Thyroid gland (tissue), 4 donors: ENCODE measurements around the gene ZFHX3. TPM values are rescaled to one million over a fixed set of nuclear protein-coding genes. Genes with fewer than 3 reads are reported as not detected.

Source experiments
- DNase-seq, 2 donors: peaks; one replicate each; pipeline ENCODE4 v3.0.0-alpha.2; 2019
- H3K27ac ChIP-seq, 3 donors: fragments of 200-600 bp; sonication (generic); 1 replicate in 2 of 3; 2 replicates in 1 of 3; pipeline ENCODE4 v1.5.1; 2016 to 2019; ENCODE audit warnings: mild to moderate bottlenecking in 1 of 3, moderate library complexity in 1 of 3
- H3K27me3 ChIP-seq: fragments of 200-600 bp; sonication (generic); one replicate; pipeline ENCODE4 v1.5.1; 2019
- H3K36me3 ChIP-seq, 2 donors: fragments of 200-600 bp; sonication (generic); one replicate each; pipeline ENCODE4 v1.5.1; 2016 to 2019
- H3K4me1 ChIP-seq, 2 donors: fragments of 200-600 bp; sonication (generic); one replicate each; pipeline ENCODE4 v1.5.1; 2017 to 2019
- H3K4me3 ChIP-seq, 3 donors: fragments of 200-600 bp; sonication (generic); replicated peaks in 1 of 3; 1 replicate in 2 of 3; 2 replicates in 1 of 3; pipeline ENCODE4 v1.5.1; 2016; ENCODE audit warnings: mild to moderate bottlenecking in 1 of 3
- H3K9me3 ChIP-seq: fragments of 200-600 bp; sonication (generic); one replicate; pipeline ENCODE4 v1.5.1; 2017
- CTCF ChIP-seq, 6 experiments: fragments of 200-600 bp in 3 of 6; fragments of 450-650 bp in 3 of 6; sonication (generic) in 3 of 6; IDR thresholded peaks; one replicate each; pipeline ENCODE4 v1.5.1; 2016 to 2019; ENCODE audit warnings: antibody characterized with exemption in 6 of 6, mild to moderate bottlenecking in 2 of 6, inconsistent platforms in 1 of 6, moderate library complexity in 1 of 6
- POLR2A ChIP-seq, 2 donors: fragments of 450-650 bp; IDR thresholded peaks; one replicate each; pipeline ENCODE4 v1.6.1; 2017; ENCODE audit warnings: antibody characterized with exemption in 2 of 2, mild to moderate bottlenecking in 2 of 2, moderate library complexity in 1 of 2
- WGBS, 2 donors: methylation state at CpG; one replicate each; pipeline ENCODE4 v1.1.5; 2017; 5-methylcytosine and 5-hydroxymethylcytosine counted together
- intact Hi-C: fragments of 100-400 bp; cut with DNase I; formaldehyde crosslinking; loops from one replicate; pipeline ENCODE4 v1.15.1; 2023
- total RNA-seq, 4 donors: library from RNA; depleted of rRNA; stranded (reverse); fragments of >200 nt; gene quantifications; one replicate each; pipeline ENCODE4 v1.2.3, GENCODE V29; 2016

The ZFHX3 gene
- total RNA-seq, 4 donors from 2014 or later = 27.4 to 92.9 (median 45.5) TPM

- H3K27me3 ChIP-seq = no peaks in the 10 kb centered on the region
- no peak overlapping the region for H3K4me3 ChIP-seq
- H3K27ac ChIP-seq = peak overlapping the region in 1 of 3 donors; percentile 14
- H3K36me3 ChIP-seq = no peaks in the 10 kb centered on the region
- H3K4me1 ChIP-seq = peaks cover 18 to 32% of the 10 kb centered on the region in 2 donors
- H3K9me3 ChIP-seq = no peaks in the 10 kb centered on the region
- TF ChIP-seq POLR2A (IDR thresholded peaks at IDR 0.05) (no peak), CTCF (IDR thresholded peaks at IDR 0.05) (no peak)
- 56 to 63% methylated on average over 12 of the region's 12 CpGs for WGBS, 2 donors
- intact Hi-C loops = loop anchor here (10.0 kb wide), 3 partner anchors 165 to 365 kb away; no protein-coding TSS in a partner anchor
- peak; percentile 30 to 42 for DNase-seq
Observed at GRCh38 chr16:72829846-72830775, 217.8 kb downstream of the ZFHX3 start.

GRCh38 chr16:72827866-72828265 is 220.1 kb downstream of the ZFHX3 start:
- H3K9me3 ChIP-seq = no peaks in the 10 kb centered on the region
- WGBS, 2 donors = 41 to 51% methylated on average over 7 of the region's 7 CpGs
- no peak overlapping the region for H3K4me3 ChIP-seq
- DNase-seq = no peak
- H3K4me1 ChIP-seq = peaks cover 18 to 25% of the 10 kb centered on the region in 2 donors
- intact Hi-C loops = loop anchor here (10.0 kb wide), 1 partner anchor 163 kb away; no protein-coding TSS in a partner anchor
- H3K27ac ChIP-seq = peak overlapping the region; percentile 61 to 71 (median 68)
- H3K36me3 ChIP-seq = no peaks in the 10 kb centered on the region
- no peaks in the 10 kb centered on the region for H3K27me3 ChIP-seq
- TF ChIP-seq POLR2A (IDR thresholded peaks at IDR 0.05) (no peak), CTCF (IDR thresholded peaks at IDR 0.05) (no peak)

GRCh38 chr16:72825912-72826621 is 221.9 kb downstream of the ZFHX3 start:
- Histone ChIP-seq H3K27me3 (no peaks in the 10 kb centered on the region), H3K27ac (no peak overlapping the region), H3K36me3 (no peaks in the 10 kb centered on the region), H3K9me3 (no peaks in the 10 kb centered on the region), H3K4me3 (no peak overlapping the region), H3K4me1 (peaks cover 18 to 25% of the 10 kb centered on the region in 2 donors)
- DNase-seq = no peak
- 92 to 95% methylated on average over 11 of the region's 11 CpGs for WGBS, 2 donors
- intact Hi-C loops = loop anchor here (10.0 kb wide), 1 partner anchor 161 kb away; no protein-coding TSS in a partner anchor
- TF ChIP-seq POLR2A (IDR thresholded peaks at IDR 0.05) = no peak
- TF ChIP-seq CTCF (IDR thresholded peaks at IDR 0.05) = no peak

- H3K36me3 ChIP-seq = no peaks in the 10 kb centered on the region
- no peak for DNase-seq
- WGBS, 2 donors = 94 to 96% methylated on average over 5 of the region's 5 CpGs
- TF ChIP-seq POLR2A (IDR thresholded peaks at IDR 0.05) (no peak), CTCF (IDR thresholded peaks at IDR 0.05) (no peak)
- no peaks in the 10 kb centered on the region for H3K9me3 ChIP-seq
- no peaks in the 10 kb centered on the region for H3K27me3 ChIP-seq
- H3K27ac ChIP-seq = no peak overlapping the region
- H3K4me3 ChIP-seq = no peak overlapping the region
- intact Hi-C loops = loop anchor here (10.0 kb wide), 1 partner anchor 160 kb away; no protein-coding TSS in a partner anchor
- H3K4me1 ChIP-seq = peaks cover 13 to 16% of the 10 kb centered on the region in 2 donors
Observed at GRCh38 chr16:72824761-72825160, 223.2 kb downstream of the ZFHX3 start.
